Measurements from ENCODE around the gene STXBP2. TPM values are rescaled to one million over a fixed set of nuclear protein-coding genes. Genes with fewer than 3 reads are reported as not detected.

The STXBP2 gene
- total RNA-seq, 2 donors from 2014 or later = 83.1 to 128 TPM

GRCh38 chr19:7661744-7662538 lies 25.0 kb downstream of the STXBP2 start:
- no peak for DNase-seq (ENCODE audit: low spot score)
- Histone ChIP-seq H3K9me3 (no peaks in the 10 kb centered on the region), H3K27ac (no peak overlapping the region), H3K4me3 (no peak overlapping the region), H3K27me3 (replicated peaks; ENCODE audit: insufficient read depth) (no peaks in the 10 kb centered on the region), H3K36me3 (no peaks in the 10 kb centered on the region), H3K4me1 (replicated peaks) (no peaks in the 10 kb centered on the region)
- TF ChIP-seq, protein P1, sequence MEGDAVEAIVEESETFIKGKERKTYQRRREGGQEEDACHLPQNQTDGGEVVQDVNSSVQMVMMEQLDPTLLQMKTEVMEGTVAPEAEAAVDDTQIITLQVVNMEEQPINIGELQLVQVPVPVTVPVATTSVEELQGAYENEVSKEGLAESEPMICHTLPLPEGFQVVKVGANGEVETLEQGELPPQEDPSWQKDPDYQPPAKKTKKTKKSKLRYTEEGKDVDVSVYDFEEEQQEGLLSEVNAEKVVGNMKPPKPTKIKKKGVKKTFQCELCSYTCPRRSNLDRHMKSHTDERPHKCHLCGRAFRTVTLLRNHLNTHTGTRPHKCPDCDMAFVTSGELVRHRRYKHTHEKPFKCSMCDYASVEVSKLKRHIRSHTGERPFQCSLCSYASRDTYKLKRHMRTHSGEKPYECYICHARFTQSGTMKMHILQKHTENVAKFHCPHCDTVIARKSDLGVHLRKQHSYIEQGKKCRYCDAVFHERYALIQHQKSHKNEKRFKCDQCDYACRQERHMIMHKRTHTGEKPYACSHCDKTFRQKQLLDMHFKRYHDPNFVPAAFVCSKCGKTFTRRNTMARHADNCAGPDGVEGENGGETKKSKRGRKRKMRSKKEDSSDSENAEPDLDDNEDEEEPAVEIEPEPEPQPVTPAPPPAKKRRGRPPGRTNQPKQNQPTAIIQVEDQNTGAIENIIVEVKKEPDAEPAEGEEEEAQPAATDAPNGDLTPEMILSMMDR (IDR thresholded peaks at IDR 0.05) = no peak
- TF ChIP-seq POLR2A (IDR thresholded peaks at IDR 0.05) = no peak
- TF ChIP-seq POLR2AphosphoS5 (IDR thresholded peaks at IDR 0.05) = no peak
- intact Hi-C loops (cut with DNase I) = no loop called here
- 78% methylated on average over 8 of the region's 8 CpGs for WGBS

DNA sequence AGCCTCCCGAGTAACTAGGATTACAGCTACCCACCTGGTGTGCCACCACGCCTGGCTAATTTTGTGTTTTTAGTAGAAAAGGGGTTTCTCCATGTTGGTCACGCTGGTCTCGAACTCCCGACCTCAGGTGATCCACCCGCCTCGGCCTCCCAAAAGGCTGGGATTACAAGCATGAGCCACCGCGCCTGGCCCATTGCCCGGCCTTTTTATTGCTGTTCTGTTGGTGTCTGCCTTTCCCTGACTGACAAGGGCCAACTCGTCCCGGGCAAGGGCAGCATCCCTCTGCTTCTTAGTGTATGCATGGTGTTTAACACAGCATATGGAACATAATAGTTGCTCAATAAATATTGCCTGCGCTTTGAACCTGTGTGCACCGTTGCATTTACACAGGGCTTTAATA lies 25.7 kb downstream of the STXBP2 start:
- no peak for DNase-seq (ENCODE audit: low spot score)
- intact Hi-C loops (cut with DNase I) = no loop called here
- WGBS = 72% methylated on average over 14 of the region's 14 CpGs
- Histone ChIP-seq H3K27ac (no peak overlapping the region), H3K4me1 (replicated peaks) (no peaks in the 10 kb centered on the region), H3K27me3 (replicated peaks; ENCODE audit: insufficient read depth) (no peaks in the 10 kb centered on the region), H3K9me3 (no peaks in the 10 kb centered on the region), H3K4me3 (no peak overlapping the region), H3K36me3 (no peaks in the 10 kb centered on the region)
- no peak for TF ChIP-seq POLR2A (IDR thresholded peaks at IDR 0.05)
- TF ChIP-seq, protein P1 (IDR thresholded peaks at IDR 0.05) = no peak
- no peak for TF ChIP-seq POLR2AphosphoS5 (IDR thresholded peaks at IDR 0.05)

DNA sequence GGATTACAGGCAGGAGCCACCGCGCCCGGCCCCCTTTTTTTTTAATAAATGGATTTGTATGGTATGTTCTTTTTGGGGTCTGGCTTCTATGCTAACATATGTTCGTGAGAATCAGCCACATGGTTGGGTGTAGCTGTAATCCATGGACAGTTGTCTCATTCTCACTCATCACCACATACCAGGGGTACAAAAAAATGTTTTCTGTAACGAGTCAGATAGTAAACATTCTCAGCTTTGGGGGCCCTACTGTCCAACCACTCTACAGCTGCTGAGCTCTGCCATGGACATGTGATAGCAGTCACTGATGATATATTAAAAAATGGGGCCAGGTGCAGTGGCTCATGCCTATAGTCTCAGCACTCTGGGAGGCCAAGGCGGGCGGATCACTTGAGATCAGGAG lies 26.8 kb downstream of the STXBP2 start:
- H3K27ac ChIP-seq = no peak overlapping the region
- no peaks in the 10 kb centered on the region for H3K4me1 ChIP-seq (replicated peaks)
- H3K36me3 ChIP-seq = no peaks in the 10 kb centered on the region
- no peaks in the 10 kb centered on the region for H3K9me3 ChIP-seq
- intact Hi-C loops (cut with DNase I) = no loop called here
- TF ChIP-seq POLR2A (IDR thresholded peaks at IDR 0.05) (no peak), POLR2AphosphoS5 (IDR thresholded peaks at IDR 0.05) (no peak)
- TF ChIP-seq, protein P1 (IDR thresholded peaks at IDR 0.05) = no peak
- H3K4me3 ChIP-seq = no peak overlapping the region
- no peaks in the 10 kb centered on the region for H3K27me3 ChIP-seq (replicated peaks; ENCODE audit: insufficient read depth)
- no peak for DNase-seq (ENCODE audit: low spot score)
- 77% methylated on average over 7 of the region's 7 CpGs for WGBS

GRCh38 chr19:7665076-7665475 lies 28.2 kb downstream of the STXBP2 start:
- Histone ChIP-seq H3K4me1 (replicated peaks) (no peaks in the 10 kb centered on the region), H3K27ac (no peak overlapping the region), H3K27me3 (replicated peaks; ENCODE audit: insufficient read depth) (no peaks in the 10 kb centered on the region), H3K4me3 (no peak overlapping the region), H3K36me3 (no peaks in the 10 kb centered on the region), H3K9me3 (no peaks in the 10 kb centered on the region)
- no peak for DNase-seq (ENCODE audit: low spot score)
- intact Hi-C loops (cut with DNase I) = no loop called here
- peak; percentile 43 for TF ChIP-seq POLR2AphosphoS5 (IDR thresholded peaks at IDR 0.05)
- TF ChIP-seq, protein P1 (IDR thresholded peaks at IDR 0.05) = no peak
- TF ChIP-seq POLR2A (IDR thresholded peaks at IDR 0.05) = no peak
- 25% methylated on average over 4 of the region's 4 CpGs for whole genome bisulfite sequencing

DNA sequence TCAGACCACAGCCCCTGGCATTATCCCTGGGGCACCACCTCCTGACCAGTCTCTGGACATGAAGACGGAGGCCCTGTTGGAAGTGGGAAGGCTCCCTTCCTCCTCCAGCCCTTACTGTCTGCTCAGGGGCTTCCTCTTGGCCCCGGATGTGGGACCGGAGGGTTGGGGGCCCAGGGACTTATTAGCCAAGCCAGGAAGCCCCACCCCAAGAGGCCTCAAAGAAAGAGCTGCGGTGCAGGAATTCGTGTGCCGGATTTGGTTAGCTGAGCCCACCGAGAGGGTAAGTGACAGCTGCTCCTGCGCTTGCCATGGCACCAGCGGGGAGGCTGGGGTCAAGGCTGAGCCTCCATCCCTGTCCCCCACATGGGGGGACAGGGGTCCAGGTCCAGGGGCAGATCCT lies 31.9 kb downstream of the STXBP2 start, which contains the start of gene RETN:
RETN (plus strand) TSS at position 208 of the 400 bp plus-strand sequence. CDS start 278 bp downstream, outside the sequence.
- no peak within 1 kb of the TSS for H3K27ac ChIP-seq
- H3K4me1 ChIP-seq (replicated peaks) = no peaks in the 10 kb centered on the region
- H3K4me3 ChIP-seq = no peak within 1 kb of the TSS
- H3K9me3 ChIP-seq = no peaks in the 10 kb centered on the region
- H3K27me3 ChIP-seq (replicated peaks; ENCODE audit: insufficient read depth) = peaks cover 2% of the 10 kb centered on the region
- DNase-seq (ENCODE audit: low spot score) = no peak
- WGBS = 71% methylated on average over 6 of the region's 9 CpGs
- no peaks in the 10 kb centered on the region for H3K36me3 ChIP-seq
- TF ChIP-seq POLR2A (IDR thresholded peaks at IDR 0.05) (no peak), POLR2AphosphoS5 (IDR thresholded peaks at IDR 0.05) (no peak)
- TF ChIP-seq, protein P1 (IDR thresholded peaks at IDR 0.05) = no peak
- intact Hi-C loops (cut with DNase I) = no loop called here

Measured in prostate gland (tissue), 2 donors.